GM18907 (cell line): ENCODE data around the gene POLR2I.

Experiments used
- ATAC-seq: cut with Tn5 transposase; IDR thresholded peaks from one replicate; pipeline ENCODE4 v1.9.1; 2021; ENCODE audit warnings: mild to moderate bottlenecking, moderate library complexity; ENCODE audit not compliant: unreplicated experiment

The POLR2I gene

DNA sequence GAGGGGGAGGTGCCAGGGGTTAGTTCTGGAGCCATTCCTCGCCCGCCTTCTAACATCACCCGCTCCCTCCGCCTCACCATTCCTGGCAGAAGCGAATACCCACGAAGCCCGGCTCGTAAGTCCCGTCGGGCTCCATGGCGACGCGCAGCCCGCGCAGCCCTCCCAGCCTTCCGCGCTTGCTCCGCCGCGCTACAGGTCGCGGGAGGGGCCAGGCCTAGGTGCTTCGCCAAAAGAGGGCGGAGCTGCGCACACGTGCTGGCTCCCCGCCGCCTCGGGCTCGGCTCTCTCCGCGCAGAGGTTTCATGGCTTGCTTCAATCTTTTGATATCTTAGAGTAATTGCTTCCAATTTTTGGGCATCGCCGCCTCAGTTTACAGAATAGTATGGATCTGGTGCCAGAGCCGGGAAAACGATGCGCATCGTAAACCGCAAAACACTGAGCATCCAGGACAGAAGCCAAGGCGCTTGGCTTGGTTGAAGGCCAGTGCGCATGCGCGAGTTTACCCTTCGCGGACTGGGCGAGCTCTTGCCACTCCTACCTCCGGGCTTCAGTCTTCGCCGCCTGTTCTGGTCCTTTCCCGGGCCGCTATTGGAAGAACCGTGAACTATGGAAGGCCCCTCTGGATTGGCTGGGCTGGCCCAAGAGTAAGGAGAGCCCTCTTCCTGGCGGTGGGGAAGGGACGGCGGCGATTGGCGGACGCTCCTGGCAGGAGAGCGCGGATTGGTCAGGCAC, at the start of gene POLR2I:
Gene POLR2I, minus strand, starts transcription at position 155 of the 732 bp plus-strand sequence. Its CDS starts 19 bp downstream, at position 136.
- ATAC-seq = peak; percentile 83

DNA sequence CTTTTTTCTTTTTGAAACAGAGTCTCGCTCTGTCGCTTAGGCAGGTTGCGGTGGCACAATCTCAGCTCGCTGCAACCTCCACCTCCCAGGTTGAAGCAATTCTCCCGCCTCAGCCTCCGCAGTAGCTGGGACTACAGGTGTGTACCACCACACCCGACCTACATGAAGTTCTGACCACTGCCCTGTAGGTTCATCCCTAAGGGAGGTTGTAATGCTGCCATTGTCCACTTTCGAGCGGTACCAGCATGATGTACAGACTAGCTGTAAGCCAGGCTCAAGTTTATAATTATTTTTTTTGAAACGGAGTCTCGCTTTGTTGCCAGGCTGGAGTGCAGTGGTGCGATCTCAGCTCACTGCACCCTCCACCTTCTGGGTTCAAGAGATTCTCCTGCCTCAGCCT, 49.1 kb upstream of the POLR2I start:
- no peak for ATAC-seq

- ATAC-seq = no peak
Measured at GRCh38 chr19:36160821-36161596, 46.3 kb upstream of the POLR2I start.

GRCh38 chr19:36153126-36153525, 38.5 kb upstream of the POLR2I start:
- ATAC-seq = no peak

DNA sequence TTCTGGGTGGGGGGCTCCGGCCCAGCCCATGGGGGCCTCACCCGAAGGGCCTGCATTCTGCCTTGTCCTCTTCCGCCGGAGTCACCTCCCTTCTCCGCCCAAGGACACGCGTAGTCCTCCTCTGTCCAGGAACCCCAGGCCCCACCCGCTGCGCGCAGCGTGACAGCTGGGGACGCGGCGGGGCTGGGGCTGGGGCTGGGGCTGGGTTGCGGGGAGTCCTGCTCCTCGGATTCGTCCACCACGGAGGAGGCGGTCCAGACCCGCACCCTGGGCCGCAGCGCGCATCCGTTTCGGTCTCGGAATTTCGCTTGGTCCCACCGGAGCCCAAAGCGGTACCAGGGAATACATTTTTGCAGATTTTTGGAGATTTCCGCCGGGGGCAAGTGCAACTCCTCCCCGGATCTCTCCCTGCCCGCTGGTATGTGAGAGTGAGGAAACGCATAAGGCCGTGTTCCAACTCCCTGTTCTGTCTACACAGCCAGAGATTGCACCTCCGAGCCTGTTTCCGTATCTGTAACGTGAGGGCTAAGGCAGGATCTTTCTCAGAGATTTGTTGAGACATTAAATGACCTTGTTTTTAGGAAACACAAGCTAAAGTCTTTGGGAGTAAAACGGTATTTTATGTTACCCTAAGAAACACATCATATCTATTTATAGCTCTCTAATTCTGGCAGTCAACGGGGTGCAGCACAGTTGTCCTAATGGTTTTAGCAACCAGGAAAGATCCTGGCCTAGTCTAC, 37.8 kb upstream of the POLR2I start, which contains the start of gene COX7A1:
Gene COX7A1, minus strand, starts transcription at position 96 of the 740 bp plus-strand sequence. Its CDS starts 40 bp downstream, at position 56.
- no peak for ATAC-seq

DNA sequence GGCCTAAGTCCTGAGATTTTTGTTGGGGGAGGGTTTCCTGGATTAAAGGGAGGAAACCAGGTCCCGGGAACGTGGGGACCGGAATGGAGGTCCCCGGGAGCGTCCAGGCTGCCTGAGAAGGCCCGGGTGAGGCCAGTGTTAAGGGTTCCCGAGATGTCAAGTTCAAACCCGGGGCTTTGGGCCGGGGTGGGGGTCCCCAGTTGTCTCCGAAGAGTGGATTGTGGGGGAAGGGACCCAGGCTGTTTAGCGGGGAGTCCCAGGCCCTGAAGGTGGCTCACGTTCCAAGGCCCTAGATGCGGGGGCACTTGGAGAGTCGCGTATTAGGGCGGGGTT, 37.3 kb upstream of the POLR2I start:
- ATAC-seq = no peak

DNA sequence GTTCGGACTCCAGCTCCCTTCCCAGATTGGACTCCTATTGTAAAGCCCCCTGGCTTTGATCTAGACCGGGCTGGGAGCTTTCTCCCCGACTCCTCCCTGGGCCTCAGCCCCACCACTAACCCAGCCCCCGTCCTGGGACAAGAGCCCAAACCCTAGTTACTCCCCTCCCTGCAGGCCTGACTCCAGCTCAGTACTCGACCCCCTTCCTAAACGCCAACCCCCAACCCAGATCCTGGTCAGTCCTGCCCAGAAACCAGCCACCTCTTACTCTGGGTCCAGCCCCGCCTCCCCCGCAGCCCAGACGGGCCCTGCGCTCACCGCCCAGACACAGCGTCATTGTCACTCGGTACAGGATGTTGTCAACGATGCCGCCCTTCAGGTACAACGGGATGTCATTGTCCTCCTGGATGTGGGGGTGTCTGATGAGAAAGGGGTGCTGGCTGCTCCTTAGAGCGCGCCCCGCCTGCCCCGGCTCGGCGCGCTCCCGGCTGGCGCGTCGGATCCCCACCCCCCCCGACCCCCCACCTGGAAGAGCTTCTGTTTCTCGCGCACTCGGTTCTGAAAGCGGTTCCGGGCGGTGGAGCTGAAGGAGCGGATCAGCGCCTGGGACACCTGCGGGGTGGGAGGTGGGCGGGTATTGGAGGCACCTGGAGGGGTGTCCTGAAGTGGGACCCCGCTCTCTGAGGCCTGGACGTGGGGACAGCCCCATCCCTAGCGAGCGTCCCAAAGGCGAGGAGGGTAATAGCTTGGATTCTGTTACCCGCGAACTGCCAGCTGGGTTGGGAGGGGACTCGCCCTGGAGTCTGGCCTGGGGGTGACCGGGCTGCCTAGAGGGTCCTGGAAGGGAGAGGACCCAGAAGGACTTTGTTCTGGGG, 36.7 kb upstream of the POLR2I start:
- ATAC-seq = no peak

DNA sequence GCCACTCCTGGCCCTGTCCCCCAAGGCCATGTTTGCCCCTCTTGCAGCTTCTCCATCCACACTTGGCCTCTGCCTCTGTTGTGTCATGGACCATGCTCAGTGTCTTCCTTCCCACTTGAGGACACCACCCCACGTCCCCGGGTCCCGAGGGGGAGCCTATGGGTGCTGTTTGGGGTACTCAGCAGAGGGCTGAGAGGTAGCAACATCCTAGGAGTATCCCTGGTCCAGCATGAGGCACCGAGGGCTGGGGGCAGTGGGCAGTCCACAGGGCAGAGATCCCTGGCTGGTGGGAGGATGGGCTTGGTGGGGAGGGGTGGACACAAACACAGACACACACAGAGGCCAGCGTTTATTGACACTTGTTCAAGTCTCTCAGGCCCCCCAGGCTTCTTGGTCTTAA, 35.9 kb upstream of the POLR2I start:
- no peak for ATAC-seq

DNA sequence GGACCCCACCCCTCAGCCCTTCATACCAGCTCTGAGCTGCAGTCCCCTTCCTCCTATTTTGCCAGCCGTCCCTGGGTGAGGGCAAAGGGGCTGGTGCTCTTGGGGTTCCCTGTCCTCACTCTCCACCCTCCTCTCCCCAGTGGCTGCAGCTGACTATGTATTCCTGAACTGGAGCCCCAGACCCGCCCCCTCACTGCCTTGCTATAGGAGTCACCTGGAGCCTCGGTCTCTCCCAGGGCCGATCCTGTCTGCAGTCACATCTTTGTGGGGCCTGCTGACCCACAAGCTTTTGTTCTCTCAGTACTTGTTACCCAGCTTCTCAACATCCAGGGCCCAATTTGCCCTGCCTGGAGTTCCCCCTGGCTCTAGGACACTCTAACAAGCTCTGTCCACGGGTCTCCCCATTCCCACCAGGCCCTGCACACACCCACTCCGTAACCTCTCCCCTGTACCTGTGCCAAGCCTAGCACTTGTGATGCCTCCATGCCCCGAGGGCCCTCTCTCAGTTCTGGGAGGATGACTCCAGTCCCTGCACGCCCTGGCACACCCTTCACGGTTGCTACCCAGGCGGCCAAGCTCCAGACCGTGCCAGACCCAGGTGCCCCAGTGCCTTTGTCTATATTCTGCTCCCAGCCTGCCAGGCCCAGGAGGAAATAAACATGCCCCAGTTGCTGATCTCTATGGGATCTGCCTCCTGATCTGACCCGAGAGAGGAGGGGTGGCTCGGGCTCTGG, 35.2 kb upstream of the POLR2I start:
- ATAC-seq = no peak

DNA sequence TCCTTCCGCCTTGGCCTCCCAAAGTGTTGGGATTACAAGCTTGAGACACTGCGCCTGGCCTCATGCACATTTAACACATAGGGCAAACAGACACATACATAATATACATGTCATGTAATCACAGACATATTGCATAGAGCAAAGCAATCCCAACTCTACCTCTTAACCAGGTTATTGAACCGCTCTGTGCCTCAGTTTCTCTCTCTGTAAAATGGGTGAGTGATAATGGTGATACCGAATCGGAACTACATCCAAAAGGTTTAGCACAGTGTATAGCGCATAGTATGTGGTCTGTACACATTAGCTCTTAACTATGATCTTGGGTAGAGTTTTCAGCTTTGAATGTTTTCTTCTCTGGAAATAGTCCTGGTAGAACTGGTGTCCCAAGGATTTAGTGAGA, 29.9 kb upstream of the POLR2I start:
- ATAC-seq = no peak

DNA sequence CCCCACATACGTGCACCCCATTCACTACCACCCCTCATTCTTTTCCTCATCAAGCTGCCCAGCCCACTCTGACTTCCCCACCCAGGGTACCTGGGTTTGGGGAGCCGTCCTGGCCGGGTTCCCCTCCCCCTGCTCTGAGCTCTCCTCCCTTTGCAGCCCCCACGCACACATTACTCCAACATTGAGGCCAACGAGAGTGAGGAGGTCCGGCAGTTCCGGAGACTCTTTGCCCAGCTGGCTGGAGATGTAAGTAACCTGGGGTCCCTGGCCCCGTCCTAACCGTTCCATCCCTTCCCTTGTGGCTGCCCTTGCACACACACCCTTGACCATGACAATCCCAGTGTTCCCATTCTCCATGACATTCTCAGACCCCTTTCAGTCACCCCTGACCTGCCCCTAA, 27.8 kb upstream of the POLR2I start:
- ATAC-seq = no peak

DNA sequence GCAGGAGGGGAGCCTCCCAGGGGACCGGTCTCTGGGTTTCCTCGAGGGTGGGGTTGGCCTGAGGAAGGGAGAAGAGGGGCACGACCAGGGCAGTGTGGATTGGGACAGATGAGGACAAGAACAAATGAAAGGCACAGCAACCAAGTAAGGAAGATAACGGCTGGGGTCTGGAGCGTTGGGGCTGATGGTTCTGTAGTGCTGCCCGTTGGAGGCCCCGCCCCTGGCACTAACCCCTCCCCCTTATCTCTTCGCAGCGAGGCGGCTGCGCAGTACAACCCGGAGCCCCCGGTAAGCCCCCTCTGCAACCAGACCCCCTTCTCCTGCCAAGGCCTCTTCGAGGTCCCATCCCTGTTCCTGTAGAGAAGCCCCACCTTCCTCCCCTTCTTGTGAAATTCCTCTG, 27.4 kb upstream of the POLR2I start:
- ATAC-seq = no peak

DNA sequence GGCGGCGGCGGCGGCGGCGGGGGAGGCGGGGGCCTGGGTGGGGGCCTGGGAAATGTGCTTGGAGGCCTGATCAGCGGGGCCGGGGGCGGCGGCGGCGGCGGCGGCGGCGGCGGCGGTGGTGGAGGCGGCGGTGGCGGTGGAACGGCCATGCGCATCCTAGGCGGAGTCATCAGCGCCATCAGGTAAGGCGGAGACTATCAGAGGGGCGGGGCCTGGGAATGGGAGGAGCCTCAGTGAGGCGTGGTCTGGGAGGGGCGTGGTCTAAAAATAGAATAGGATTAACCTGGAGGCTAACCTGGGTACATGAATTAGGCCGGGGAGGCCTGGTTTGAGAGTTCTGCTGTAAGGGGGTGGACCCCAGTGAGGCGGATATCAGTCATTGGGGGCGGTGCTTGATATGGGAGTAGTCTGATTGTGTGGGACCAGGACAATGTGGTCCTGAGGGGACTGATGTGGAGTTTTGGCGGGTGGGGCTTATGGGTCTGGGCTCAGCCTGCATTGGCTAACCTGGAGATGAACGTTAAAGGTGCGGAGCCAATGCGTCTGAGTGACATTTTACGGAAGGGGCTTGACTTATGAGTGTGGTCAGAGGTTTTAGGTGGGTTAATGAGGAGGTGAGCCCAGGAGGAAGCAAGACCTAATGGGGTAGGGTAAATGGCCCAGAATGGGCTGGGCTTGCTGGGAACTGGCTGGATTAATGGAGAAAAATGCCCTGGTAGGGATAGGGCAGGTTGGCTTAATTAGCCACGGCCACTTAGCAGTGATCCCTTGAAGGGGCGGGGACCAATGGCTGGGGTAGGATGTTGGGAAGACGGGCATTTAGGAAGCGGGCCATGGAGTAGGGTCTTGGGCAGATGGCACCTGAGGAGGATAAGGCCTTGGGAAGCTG, 26.6 kb upstream of the POLR2I start:
- ATAC-seq = peak; percentile 44

- ATAC-seq = peak; percentile 11
Measured at GRCh38 chr19:36140304-36141038, 25.8 kb upstream of the POLR2I start.

DNA sequence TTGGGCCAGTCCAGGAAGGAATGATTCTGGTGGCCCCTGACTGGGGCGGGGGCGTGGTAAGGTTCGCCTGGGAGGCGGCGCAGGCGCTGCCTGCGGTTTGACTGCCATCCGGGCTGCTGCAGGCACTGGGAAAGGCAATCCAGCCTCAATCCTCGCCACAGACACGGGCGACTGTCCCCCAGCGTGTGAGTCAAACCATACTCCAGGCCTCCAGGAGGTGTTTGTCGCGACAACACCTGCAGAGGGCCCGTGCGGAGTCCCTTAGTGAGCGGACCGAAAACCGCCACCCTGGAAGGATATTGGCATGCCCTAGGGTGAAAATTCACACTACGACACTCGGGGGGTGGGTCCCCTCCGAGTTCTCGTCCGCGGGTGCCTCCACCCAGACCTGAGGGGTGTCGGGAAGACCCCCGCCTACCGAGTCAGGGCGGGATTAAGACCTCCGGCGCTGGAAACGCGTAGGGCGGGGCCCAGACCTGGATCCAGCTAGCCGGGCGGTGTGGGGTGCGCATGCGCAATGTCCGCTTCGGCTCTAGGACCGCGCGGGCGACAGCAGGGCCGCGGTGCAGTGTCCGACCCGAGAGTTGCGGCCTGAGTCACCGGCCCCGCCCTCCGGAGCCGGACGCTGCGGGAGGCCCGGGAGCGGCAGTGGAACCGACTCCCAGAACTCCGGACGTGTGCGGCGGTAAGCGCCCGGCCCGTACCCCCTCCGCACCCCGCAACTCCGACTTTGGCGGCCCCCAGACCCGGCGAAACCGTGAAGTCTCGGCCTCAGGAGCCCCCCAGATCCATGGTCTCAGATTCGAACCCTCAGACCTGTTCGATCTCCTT, 25.0 kb upstream of the POLR2I start, which contains the start of gene CAPNS1:
Gene CAPNS1, plus strand, starts transcription at position 594 of the 831 bp plus-strand sequence. CDS start 946 bp downstream, outside the sequence.
- peak; percentile 85 for ATAC-seq

DNA sequence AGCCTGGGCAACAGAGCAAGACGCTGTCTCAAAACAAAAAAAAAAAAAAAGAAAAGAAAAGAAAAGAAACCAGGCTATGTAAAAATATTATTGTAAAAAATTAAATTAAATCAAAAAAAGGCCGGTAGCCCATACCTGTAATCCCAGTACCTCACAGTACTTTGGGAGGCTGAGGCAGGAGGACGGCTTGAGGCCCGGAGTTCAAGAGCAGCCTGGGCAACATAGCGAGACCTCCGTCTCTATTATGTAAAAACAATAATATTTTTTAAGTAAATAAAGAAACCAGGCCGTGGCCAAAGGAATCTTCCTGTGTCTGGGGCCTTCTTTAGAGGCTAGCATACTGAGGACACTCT, 24.4 kb upstream of the POLR2I start:
- ATAC-seq = no peak

- ATAC-seq = no peak
Measured at GRCh38 chr19:36136964-36137686, 22.4 kb upstream of the POLR2I start.
